GM12865 (cell line): Measurements from ENCODE around the gene ARFGAP1.

ENCODE experiments used
- DNase-seq: peaks from one replicate; pipeline ENCODE4 v3.0.0; 2010; ENCODE audit warnings: low read depth
- H3K4me3 ChIP-seq: 2 replicates; pipeline ENCODE4 v1.5.1; 2011; ENCODE audit warnings: mild to moderate bottlenecking, low read depth, low read length, control low read depth
- CTCF ChIP-seq: IDR thresholded peaks from 2 replicates; pipeline ENCODE4 v1.5.1; 2011; ENCODE audit warnings: low read length, control low read depth, low read depth, inconsistent platforms; ENCODE audit not compliant: insufficient read depth; ENCODE audit errors: missing control alignments

Gene ARFGAP1

GRCh38 chr20:63317061-63317460 lies 44.4 kb downstream of the ARFGAP1 start:
- H3K4me3 ChIP-seq: no peak overlapping the region
- TF ChIP-seq CTCF: no peak
- no peak for DNase-seq

GRCh38 chr20:63317601-63318291 lies 45.1 kb downstream of the ARFGAP1 start:
- no peak for TF ChIP-seq CTCF
- no peak overlapping the region for H3K4me3 ChIP-seq
- DNase-seq: no peak

GRCh38 chr20:63318391-63319163 lies 46.0 kb downstream of the ARFGAP1 start:
- DNase-seq: no peak
- no peak for TF ChIP-seq CTCF
- H3K4me3 ChIP-seq: no peak overlapping the region

GRCh38 chr20:63319164-63320040 lies 46.8 kb downstream of the ARFGAP1 start:
- no peak for TF ChIP-seq CTCF

GRCh38 chr20:63320041-63320511 lies 47.5 kb downstream of the ARFGAP1 start:
- no peak for DNase-seq
- no peak for TF ChIP-seq CTCF

More at GRCh38 chr20:63319164-63320040, 46.8 kb downstream of the ARFGAP1 start:
- H3K4me3 ChIP-seq: no peak overlapping the region
- DNase-seq: no peak

GRCh38 chr20:63320616-63321147 lies 48.1 kb downstream of the ARFGAP1 start:
- DNase-seq: no peak
- no peak for TF ChIP-seq CTCF
- H3K4me3 ChIP-seq: no peak overlapping the region

More at GRCh38 chr20:63320041-63320511, 47.5 kb downstream of the ARFGAP1 start:
- no peak overlapping the region for H3K4me3 ChIP-seq
